Keratinocyte (primary cell): ENCODE data around the gene IFTAP. TPM values are rescaled to one million over a fixed set of nuclear protein-coding genes. Genes with fewer than 3 reads are reported as not detected.
A peak's percentile ranks its signal among the peaks of the same experiment; 100 is the strongest.
"Not testable (repeated sequence)": the region's sequence is repeated elsewhere in the genome, so short reads cannot be mapped to it uniquely, and the experiment has no call there.

ENCODE experiments used
- DNase-seq: peaks from one replicate; pipeline ENCODE4 v3.0.0-alpha.2; 2011; ENCODE audit warnings: low read depth, missing footprints, low spot score
- FAIRE-seq: peaks from 2 replicates; lab custom pipeline; 2011; peaks lifted over from hg19 to GRCh38; lab: Jason Lieb, UNC
- H2AFZ ChIP-seq: 2 replicates; pipeline ENCODE4 v1.6.0; 2012; ENCODE audit warnings: low read length, control low read depth, inconsistent platforms; ENCODE audit not compliant: control insufficient read depth
- H3K27ac ChIP-seq: 2 replicates; pipeline ENCODE4 v1.5.1; 2011; ENCODE audit warnings: low read length; ENCODE audit not compliant: control insufficient read depth, insufficient read depth
- H3K27me3 ChIP-seq: 3 replicates; pipeline ENCODE4 v1.6.0; 2011; ENCODE audit warnings: low read length; ENCODE audit not compliant: control insufficient read depth, insufficient read depth; ENCODE audit errors: extremely low read depth
- H3K36me3 ChIP-seq, 2 experiments: 2 replicates in 1 of 2; 3 replicates in 1 of 2; pipeline ENCODE4 v1.5.1; 2011; ENCODE audit warnings: low read length in 2 of 2, mild to moderate bottlenecking in 1 of 2; ENCODE audit not compliant: control insufficient read depth in 2 of 2, insufficient read depth in 2 of 2; ENCODE audit errors: extremely low read depth in 1 of 2
- H3K4me1 ChIP-seq: 3 replicates; pipeline ENCODE4 v1.5.1; 2011; ENCODE audit warnings: low read length; ENCODE audit not compliant: control insufficient read depth, insufficient read depth; ENCODE audit errors: extremely low read depth
- H3K4me2 ChIP-seq: 3 replicates; pipeline ENCODE4 v1.6.0; 2011; ENCODE audit warnings: low read depth, low read length; ENCODE audit not compliant: control insufficient read depth, insufficient read depth; ENCODE audit errors: extremely low read depth
- H3K4me3 ChIP-seq, 3 experiments: fragments of 200-600 bp in 1 of 3; sonication (generic) in 1 of 3; 2 replicates in 2 of 3; 3 replicates in 1 of 3; pipeline ENCODE4 v1.5.1; 2011 to 2016; ENCODE audit warnings: low read length in 3 of 3, mild to moderate bottlenecking in 3 of 3, control low read depth in 2 of 3, inconsistent platforms in 1 of 3, low read depth in 1 of 3, mixed read lengths in 1 of 3, mixed run types in 1 of 3, moderate library complexity in 1 of 3; ENCODE audit not compliant: control insufficient read depth in 2 of 3, insufficient read depth in 2 of 3; ENCODE audit errors: extremely low read depth in 1 of 3
- H3K79me2 ChIP-seq: 2 replicates; pipeline ENCODE4 v1.6.0; 2012; ENCODE audit warnings: low read length; ENCODE audit not compliant: control insufficient read depth, insufficient read depth
- H3K9ac ChIP-seq: 3 replicates; pipeline ENCODE4 v1.6.0; 2011; ENCODE audit warnings: low read length; ENCODE audit not compliant: control insufficient read depth, insufficient read depth; ENCODE audit errors: extremely low read depth
- H3K9me1 ChIP-seq: 3 replicates; pipeline ENCODE4 v1.6.0; 2011; ENCODE audit warnings: low read length; ENCODE audit not compliant: control insufficient read depth, insufficient read depth; ENCODE audit errors: extremely low read depth
- H3K9me3 ChIP-seq: 2 replicates; pipeline ENCODE4 v1.5.1; 2012; ENCODE audit warnings: low read depth, low read length; ENCODE audit not compliant: control insufficient read depth
- H4K20me1 ChIP-seq: 3 replicates; pipeline ENCODE4 v1.6.0; 2011; ENCODE audit warnings: low read length; ENCODE audit not compliant: control insufficient read depth, insufficient read depth; ENCODE audit errors: extremely low read depth
- CTCF ChIP-seq, 3 experiments: IDR thresholded peaks in 1 of 3; conservative IDR thresholded peaks in 1 of 3; optimal IDR thresholded peaks in 1 of 3; 2 replicates in 2 of 3; 3 replicates in 1 of 3; pipeline versions ENCODE3 to v1.5.1; 2011; ENCODE audit warnings: low read length in 3 of 3, mild to moderate bottlenecking in 3 of 3, moderate library complexity in 2 of 3, control low read depth in 1 of 3, inconsistent platforms in 1 of 3; ENCODE audit not compliant: insufficient read depth in 2 of 3; ENCODE audit errors: extremely low read depth in 1 of 3
- EZH2 ChIP-seq: IDR thresholded peaks from one replicate; pipeline ENCODE4 v1.6.1; 2012; ENCODE audit warnings: inconsistent platforms, mild to moderate bottlenecking, low read length, moderate library complexity
- dilution Hi-C: fragments of 300-500 bp; cut with MboI; formaldehyde crosslinking; loops from one replicate; pipeline ENCODE4 v1.7.0; 2020; ENCODE audit warnings: low sequenced_read_pairs; ENCODE audit not compliant: extremely low pct_ligation_motif_present
- polyA minus RNA-seq, 3 experiments: library from RNA; depleted of rRNA, polyadenylated mRNA; stranded (reverse); fragments of >200 nt; gene quantifications; 1 replicate in 1 of 3; 2 replicates in 1 of 3; 3 replicates in 1 of 3; pipeline ENCODE4 v1.2.3, GENCODE V29; 2011
- polyA plus RNA-seq, 5 experiments: library from polyadenylated mRNA; depleted of rRNA in 3 of 5; stranded (reverse) in 3 of 5; stranded (forward) in 1 of 5; unstranded in 1 of 5; fragments of >200 nt; gene quantifications; 1 replicate in 1 of 5; 2 replicates in 3 of 5; 3 replicates in 1 of 5; pipeline versions ENCODE4 v1.2.1 to v1.2.3, GENCODE V29; 2011 to 2012; ENCODE audit warnings: missing spikeins in 2 of 5, low read depth in 1 of 5, low replicate concordance in 1 of 5

Gene IFTAP
- 13.0 to 22.8 TPM (median 13.5 TPM) in 3 replicates for polyA plus RNA-seq
- polyA plus RNA-seq (2011; ENCODE audit: low read depth) = 24.1 TPM
- polyA plus RNA-seq (2011; cell fraction: cytosol; rRNA removed) = 19.4 and 40.4 TPM in 2 replicates
- polyA plus RNA-seq (2011; cell fraction: nucleus; rRNA removed) = 8.5 and 11.2 TPM in 2 replicates
- 14.8 and 15.3 TPM in 2 replicates for polyA plus RNA-seq (2012; ENCODE audit: low replicate concordance)
- polyA minus RNA-seq = 0.92 to 4.8 TPM (median 1.8 TPM) in 3 replicates
- polyA minus RNA-seq (2011; cell fraction: cytosol; rRNA and poly(A)+ RNA removed) = 4.6 TPM
- polyA minus RNA-seq (2011; cell fraction: nucleus; rRNA and poly(A)+ RNA removed) = 2.0 and 2.2 TPM in 2 replicates

DNA sequence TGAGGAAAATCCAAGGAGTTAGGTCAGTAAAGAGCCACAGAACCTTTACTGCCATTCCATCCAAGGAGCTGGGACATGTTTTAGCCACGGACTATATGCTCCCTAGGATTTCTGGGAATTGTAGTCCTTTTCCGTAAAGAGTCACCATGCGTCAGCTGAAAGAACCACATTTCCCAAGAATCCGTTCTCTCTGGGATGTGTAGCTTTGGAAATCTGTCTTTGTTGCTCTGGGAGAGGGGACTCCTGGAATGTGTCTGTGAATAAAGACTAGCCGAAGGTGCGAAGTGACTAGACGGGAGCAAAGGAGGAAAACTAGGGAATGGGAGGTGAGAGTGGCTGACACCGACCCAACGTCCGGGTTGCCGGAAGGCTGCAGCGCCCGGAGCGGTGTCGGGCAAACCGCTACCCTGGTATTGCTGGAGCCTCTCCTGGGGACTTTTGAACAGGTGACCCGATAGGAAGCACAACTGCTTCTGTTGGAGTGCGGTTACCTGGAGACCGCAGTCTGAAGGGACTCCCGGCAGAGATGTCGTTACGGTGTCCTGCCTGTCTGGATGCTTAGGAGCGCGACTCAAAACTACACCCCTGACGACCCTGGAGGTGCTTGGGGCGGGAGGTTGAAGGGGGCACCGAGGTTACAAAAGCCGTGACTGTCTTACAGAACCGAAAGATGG, at the start of gene IFTAP:
TSS of gene IFTAP (plus strand) at position 187 of the 674 bp plus-strand sequence. CDS start 15,602 bp downstream, outside the sequence.
- H3K9me1 ChIP-seq = no peaks in the 10 kb centered on the region
- H3K4me2 ChIP-seq = peak within 1 kb of the TSS; percentile 78
- H4K20me1 ChIP-seq = no peaks in the 10 kb centered on the region
- H3K9ac ChIP-seq = peak within 1 kb of the TSS; percentile 58
- no peaks in the 10 kb centered on the region for H3K79me2 ChIP-seq
- H3K27me3 ChIP-seq = no peaks in the 10 kb centered on the region
- H3K36me3 ChIP-seq = no peaks in the 10 kb centered on the region
- H2AFZ ChIP-seq = peak within 1 kb of the TSS; percentile 95
- dilution Hi-C loops = no loop called here
- peak within 1 kb of the TSS; percentile 27 for H3K27ac ChIP-seq
- peak within 1 kb of the TSS; percentile 54 to 82 (median 76) for H3K4me3 ChIP-seq
- H3K4me1 ChIP-seq = peaks cover 3% of the 10 kb centered on the region
- DNase-seq = no peak
- no peak for TF ChIP-seq EZH2
- no peak for TF ChIP-seq CTCF (optimal IDR thresholded peaks at IDR 0.05 in 1 of 3, IDR thresholded peaks at IDR 0.05 in 1 of 3, conservative IDR thresholded peaks at IDR 0.05 in 1 of 3; ENCODE audit: extremely low read depth in 1 of 3, insufficient read depth in 2 of 3, low read length in 3 of 3)
- peak; percentile 93 for FAIRE-seq
- no peaks in the 10 kb centered on the region for H3K9me3 ChIP-seq

GRCh38 chr11:36550385-36551115, 43.8 kb upstream of the IFTAP start:
- dilution Hi-C loops = no loop called here
- DNase-seq (no peak), FAIRE-seq (no peak)
- H3K27ac ChIP-seq = no peak overlapping the region
- TF ChIP-seq CTCF (optimal IDR thresholded peaks at IDR 0.05 in 1 of 3, IDR thresholded peaks at IDR 0.05 in 1 of 3, conservative IDR thresholded peaks at IDR 0.05 in 1 of 3; ENCODE audit: extremely low read depth in 1 of 3, insufficient read depth in 2 of 3, low read length in 3 of 3) (no peak), EZH2 (no peak)
- no peaks in the 10 kb centered on the region for H3K36me3 ChIP-seq
- no peak overlapping the region for H3K4me2 ChIP-seq
- H3K4me3 ChIP-seq = no peak overlapping the region
- no peak overlapping the region for H2AFZ ChIP-seq
- no peaks in the 10 kb centered on the region for H3K27me3 ChIP-seq
- no peaks in the 10 kb centered on the region for H3K9me3 ChIP-seq
- no peaks in the 10 kb centered on the region for H4K20me1 ChIP-seq
- H3K9ac ChIP-seq = no peak overlapping the region
- no peaks in the 10 kb centered on the region for H3K9me1 ChIP-seq
- H3K4me1 ChIP-seq = no peaks in the 10 kb centered on the region
- H3K79me2 ChIP-seq = no peaks in the 10 kb centered on the region

DNA sequence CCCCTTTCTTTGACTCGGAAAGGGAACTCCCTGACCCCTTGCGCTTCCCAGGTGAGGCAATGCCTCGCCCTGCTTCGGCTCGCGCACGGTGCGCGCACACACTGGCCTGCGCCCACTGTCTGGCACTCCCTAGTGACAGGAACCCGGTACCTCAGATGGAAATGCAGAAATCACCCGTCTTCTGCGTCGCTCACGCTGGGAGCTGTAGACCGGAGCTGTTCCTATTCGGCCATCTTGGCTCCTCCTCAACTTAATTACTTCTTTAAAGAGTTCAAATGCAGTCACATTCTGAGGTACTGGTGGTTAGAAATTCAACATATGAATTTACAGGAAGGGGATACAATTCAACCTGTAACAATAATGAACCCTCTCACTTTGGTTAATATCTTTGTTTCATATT, 36.9 kb upstream of the IFTAP start:
- H2AFZ ChIP-seq, H3K4me2 ChIP-seq, H3K36me3 ChIP-seq, H3K9ac ChIP-seq, H3K4me3 ChIP-seq, H3K79me2 ChIP-seq, H3K9me1 ChIP-seq, DNase-seq, H4K20me1 ChIP-seq, H3K27ac ChIP-seq, FAIRE-seq, H3K27me3 ChIP-seq, dilution Hi-C loops, H3K9me3 ChIP-seq, H3K4me1 ChIP-seq: not testable (repeated sequence)
